Measurements from ENCODE around the gene R3HDM1.
"Not testable (repeated sequence)": the region's sequence is repeated elsewhere in the genome, so short reads cannot be mapped to it uniquely, and the experiment has no call there.

The R3HDM1 gene

DNA sequence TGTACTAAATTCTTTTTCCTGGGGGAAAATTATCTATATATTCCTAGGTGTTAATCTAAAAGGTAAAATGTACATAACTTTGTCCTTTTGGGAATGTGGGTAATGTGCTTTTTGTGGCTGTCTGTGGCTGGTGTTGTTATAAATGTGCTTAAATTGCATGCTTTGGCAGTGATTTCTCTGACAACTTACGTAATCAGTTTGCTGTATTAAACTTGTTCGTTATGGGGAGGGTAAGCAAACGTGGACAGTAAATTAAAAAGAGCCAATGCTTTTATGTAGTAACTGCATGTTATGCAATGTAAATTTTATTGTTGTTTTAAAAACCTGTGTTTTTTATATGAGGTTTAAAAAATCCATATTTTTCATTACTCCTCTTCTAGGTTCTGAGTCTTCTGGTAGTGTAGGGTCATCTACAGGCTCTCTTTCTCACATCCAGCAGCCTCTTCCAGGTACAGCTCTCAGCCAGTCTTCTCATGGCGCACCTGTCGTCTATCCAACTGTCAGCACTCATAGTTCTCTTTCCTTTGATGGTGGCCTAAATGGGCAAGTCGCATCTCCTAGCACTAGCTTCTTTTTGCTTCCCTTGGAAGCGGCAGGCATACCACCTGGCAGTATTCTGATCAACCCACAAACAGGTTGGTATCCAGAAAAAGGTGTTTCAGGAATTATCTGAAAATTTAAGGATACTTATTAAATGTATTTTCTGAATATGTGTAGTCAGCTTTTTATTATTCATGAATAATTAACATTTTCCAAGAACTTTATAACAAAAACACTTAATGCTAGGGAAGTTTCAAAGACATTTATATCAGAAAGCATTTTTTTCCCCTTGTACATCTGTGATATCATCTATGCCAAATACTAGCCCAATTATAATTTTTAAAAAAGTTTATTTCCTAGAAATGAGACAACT lies 110.1 kb downstream of the R3HDM1 start:
- no peak for DNase-seq (ENCODE audit: low read depth in 3 of 3)

DNA sequence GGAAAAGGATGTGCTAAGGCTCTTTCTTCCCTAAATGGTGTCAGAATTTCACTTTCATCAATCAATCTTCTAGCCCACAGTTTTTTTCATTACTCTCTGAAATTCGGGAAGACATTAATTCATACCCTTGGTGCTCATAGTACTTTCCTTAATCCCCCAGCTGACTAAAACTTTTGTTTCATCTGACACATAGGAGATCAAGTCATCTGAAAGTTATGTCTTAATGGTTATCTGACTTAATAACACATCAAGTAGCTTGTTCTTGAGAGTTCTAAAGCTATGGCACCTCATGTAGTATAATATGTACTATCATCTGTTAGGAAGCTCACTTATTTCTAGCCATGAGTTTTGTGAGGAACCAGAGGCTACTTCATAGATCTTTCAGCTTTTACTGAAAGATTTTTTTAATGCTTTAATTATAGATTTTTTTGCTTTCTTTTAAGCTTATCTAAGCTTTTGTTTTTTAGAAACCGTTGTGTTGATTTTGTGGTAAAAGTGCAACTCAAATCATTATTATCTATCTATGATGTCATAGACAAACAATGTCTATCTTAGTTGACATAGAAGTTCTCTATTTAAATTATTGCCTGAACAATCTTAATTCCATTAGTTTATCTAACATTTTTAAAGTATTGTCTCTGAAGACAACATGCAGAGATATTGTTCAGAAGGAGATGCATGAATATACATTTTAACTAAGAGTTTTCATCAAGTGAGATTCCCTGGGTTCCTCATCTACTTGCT lies 116.7 kb downstream of the R3HDM1 start:
- no peak for DNase-seq (ENCODE audit: low read depth in 3 of 3)

DNA sequence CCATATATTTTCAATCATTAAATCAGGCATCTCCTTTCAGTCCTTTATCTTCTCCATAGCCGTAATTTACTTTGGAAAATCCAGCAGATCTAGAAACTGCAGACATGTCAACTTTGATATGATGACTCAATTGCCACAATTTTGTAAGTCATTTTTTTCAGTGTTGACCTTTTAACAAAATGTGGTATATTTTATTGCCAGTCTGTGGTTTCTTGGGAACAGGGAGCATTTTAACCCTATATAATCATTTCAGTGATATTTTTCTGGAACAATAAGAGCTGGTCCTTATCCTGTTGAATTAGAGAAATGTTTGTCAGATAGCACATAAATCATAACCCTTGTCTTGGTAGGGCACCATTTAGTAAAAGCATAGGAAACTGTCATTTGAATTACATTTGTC lies 119.4 kb downstream of the R3HDM1 start:
- no peak for DNase-seq (ENCODE audit: low read depth in 3 of 3)

DNA sequence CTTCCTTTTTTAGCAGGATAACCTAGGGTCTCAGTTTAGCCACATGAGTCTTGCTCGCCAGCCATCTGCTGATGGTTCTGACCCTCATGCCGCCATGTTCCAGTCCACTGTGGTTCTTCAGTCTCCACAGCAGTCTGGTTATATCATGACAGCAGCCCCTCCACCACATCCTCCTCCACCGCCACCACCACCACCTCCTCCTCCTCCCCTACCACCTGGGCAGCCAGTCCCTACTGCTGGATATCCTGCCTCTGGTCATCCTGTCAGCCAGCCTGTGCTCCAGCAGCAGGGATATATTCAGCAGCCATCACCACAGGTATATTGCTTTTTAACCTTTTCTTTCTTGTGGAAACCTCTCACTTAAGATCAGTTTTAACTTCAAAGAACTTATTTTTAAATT lies 120.4 kb downstream of the R3HDM1 start:
- DNase-seq (ENCODE audit: low read depth in 3 of 3), result no peak

GRCh38 chr2:135654239-135654638 lies 123.0 kb downstream of the R3HDM1 start:
- DNase-seq (ENCODE audit: low read depth in 3 of 3), result not testable (repeated sequence)

- peak in 2 of 3 donors; percentile 4 to 7 for DNase-seq (ENCODE audit: low read depth in 3 of 3)
Observed at GRCh38 chr2:135657806-135658582, 126.7 kb downstream of the R3HDM1 start.

GRCh38 chr2:135662088-135662487 lies 130.8 kb downstream of the R3HDM1 start:
- DNase-seq (ENCODE audit: low read depth in 3 of 3), result peak in 1 of 3 donors; percentile 1

- no peak for DNase-seq (ENCODE audit: low read depth in 3 of 3)
Observed at GRCh38 chr2:135663148-135663700, 131.9 kb downstream of the R3HDM1 start.

- DNase-seq (ENCODE audit: low read depth in 3 of 3), result no peak
Observed at GRCh38 chr2:135664623-135665068, 133.4 kb downstream of the R3HDM1 start.

DNA sequence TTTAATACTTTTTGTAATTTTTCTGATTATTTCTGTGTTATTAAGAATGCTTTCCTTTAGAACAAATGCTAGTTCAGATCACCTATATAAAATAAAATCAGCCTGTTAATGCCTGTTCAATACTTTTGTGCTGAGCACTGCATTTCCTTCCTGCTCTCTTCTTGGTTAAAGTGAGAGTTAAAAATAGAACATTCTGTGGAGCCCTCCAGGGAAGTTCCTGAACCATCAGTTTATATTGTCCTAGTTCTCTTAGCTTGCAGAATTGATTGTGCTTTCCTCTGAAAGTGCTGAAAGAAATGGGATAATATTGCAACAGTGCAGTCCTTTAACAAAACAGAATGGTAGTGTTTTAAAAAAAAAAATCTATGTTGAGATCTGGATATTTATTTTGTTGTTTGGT lies 135.8 kb downstream of the R3HDM1 start:
- no peak for DNase-seq (ENCODE audit: low read depth in 3 of 3)

DNA sequence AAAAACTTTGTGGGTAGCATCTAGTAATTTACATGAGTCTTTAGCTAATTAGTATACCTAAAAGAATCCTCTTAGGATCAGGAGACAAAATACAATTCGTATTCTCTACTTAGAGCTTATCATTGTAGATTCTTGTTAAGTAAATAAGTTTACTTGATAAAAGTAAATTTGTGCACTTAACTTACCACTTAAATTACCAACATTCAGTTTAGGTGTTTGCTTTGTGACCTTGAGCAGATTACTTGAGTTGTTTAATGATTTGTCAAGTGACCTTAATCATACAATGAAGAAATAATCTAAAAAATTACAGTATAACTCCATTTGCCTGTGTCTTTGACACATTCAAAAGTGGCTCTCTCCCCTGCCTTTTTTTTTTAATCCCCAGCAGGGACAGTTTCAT lies 143.2 kb downstream of the R3HDM1 start:
- no peak for DNase-seq (ENCODE audit: low read depth in 3 of 3)

- DNase-seq (ENCODE audit: low read depth in 3 of 3), result no peak
Observed at GRCh38 chr2:135676031-135676430, 144.7 kb downstream of the R3HDM1 start.

DNA sequence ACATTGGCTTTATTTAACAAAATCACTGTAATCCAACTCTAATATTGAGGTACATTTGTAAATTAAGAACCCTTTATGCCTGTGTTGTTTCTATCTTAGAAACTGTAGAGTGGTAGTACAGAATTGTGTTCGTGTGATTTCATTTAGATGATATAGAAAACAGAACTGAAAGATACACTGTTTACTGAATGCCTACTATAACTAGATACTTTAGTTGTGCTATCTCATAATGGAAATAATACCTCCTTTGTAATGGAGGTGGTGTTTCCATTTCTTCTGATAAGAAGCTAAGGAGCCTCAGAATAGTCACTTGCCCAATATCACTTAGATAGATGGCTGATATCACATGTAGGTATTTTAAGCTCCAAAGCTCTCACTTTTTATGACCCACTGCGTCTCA lies 147.8 kb downstream of the R3HDM1 start:
- DNase-seq (ENCODE audit: low read depth in 3 of 3), result no peak

GRCh38 chr2:135685361-135685760 lies 154.1 kb downstream of the R3HDM1 start:
- DNase-seq (ENCODE audit: low read depth in 3 of 3), result no peak

- no peak for DNase-seq (ENCODE audit: low read depth in 3 of 3)
Observed at GRCh38 chr2:135688978-135689377, 157.7 kb downstream of the R3HDM1 start.

DNA sequence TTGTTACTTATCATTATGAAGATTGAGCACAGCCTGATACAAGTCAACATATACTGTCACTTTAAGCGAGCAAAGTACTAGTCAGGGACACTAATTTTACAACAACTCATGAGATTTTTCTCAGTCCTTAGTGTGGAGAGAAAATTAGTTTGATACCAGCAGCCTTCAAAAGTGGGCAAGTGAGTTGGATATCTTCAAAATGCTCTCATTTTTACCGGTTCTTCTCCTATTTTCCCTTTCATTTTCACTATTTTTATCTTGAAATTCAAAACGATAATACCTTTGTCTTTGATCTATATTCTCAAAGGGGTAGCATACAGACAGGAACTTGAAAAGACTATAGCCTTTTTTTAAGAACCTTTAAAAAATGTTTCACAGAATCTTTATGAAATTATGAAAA lies 158.4 kb downstream of the R3HDM1 start:
- DNase-seq (ENCODE audit: low read depth in 3 of 3), result no peak

- no peak for DNase-seq (ENCODE audit: low read depth in 3 of 3)
Observed at GRCh38 chr2:135694711-135695110, 163.4 kb downstream of the R3HDM1 start.

GRCh38 chr2:135698838-135699237 lies 167.6 kb downstream of the R3HDM1 start:
- no peak for DNase-seq (ENCODE audit: low read depth in 3 of 3)

GRCh38 chr2:135701442-135701841 lies 170.2 kb downstream of the R3HDM1 start:
- DNase-seq (ENCODE audit: low read depth in 3 of 3), result no peak

- no peak for DNase-seq (ENCODE audit: low read depth in 3 of 3)
Observed at GRCh38 chr2:135703300-135703699, 172.0 kb downstream of the R3HDM1 start.

- DNase-seq (ENCODE audit: low read depth in 3 of 3), result not testable (repeated sequence)
Observed at GRCh38 chr2:135704075-135704474, 172.8 kb downstream of the R3HDM1 start.

- no peak for DNase-seq (ENCODE audit: low read depth in 3 of 3)
Observed at GRCh38 chr2:135708159-135708558, 176.9 kb downstream of the R3HDM1 start.

Data from stimulated activated CD4-positive, alpha-beta T cell treated with anti-CD3 and anti-CD28 coated beads, TNF-alpha, amount 100 ng/mL, for 48 hours (primary cell).